MM.1S (cell line): ENCODE data around the gene CFAP54.

Source experiments
- DNase-seq: peaks from one replicate; pipeline ENCODE4 v3.0.0-alpha.2; 2015
- H2AFZ ChIP-seq: fragments of 300-600 bp; sonication (generic); 2 replicates; pipeline ENCODE4 v1.6.0; 2016; ENCODE audit warnings: antibody characterized with exemption, low read length
- H3F3A ChIP-seq: fragments of 300-600 bp; sonication (generic); 2 replicates; pipeline ENCODE4 v1.6.1; 2016; ENCODE audit warnings: mild to moderate bottlenecking, antibody characterized with exemption, low read length, moderate library complexity, mixed read lengths; ENCODE audit not compliant: insufficient read depth
- H3K27ac ChIP-seq: fragments of 300-600 bp; sonication (generic); 2 replicates; pipeline ENCODE4 v1.5.1; 2016; ENCODE audit warnings: mild to moderate bottlenecking, low read length
- H3K27me3 ChIP-seq: fragments of 300-600 bp; sonication (generic); replicated peaks from 2 replicates; pipeline ENCODE4 v1.6.0; 2016; ENCODE audit warnings: low read length; ENCODE audit not compliant: insufficient read depth
- H3K36me3 ChIP-seq: fragments of 300-600 bp; sonication (generic); replicated peaks from 2 replicates; pipeline ENCODE4 v1.6.1; 2016; ENCODE audit warnings: mild to moderate bottlenecking, low read length, mixed read lengths; ENCODE audit not compliant: insufficient read depth
- H3K4me1 ChIP-seq: fragments of 300-600 bp; sonication (generic); 2 replicates; pipeline ENCODE4 v1.6.1; 2016; ENCODE audit warnings: low read length, mixed read lengths
- H3K4me2 ChIP-seq: fragments of 300-600 bp; sonication (generic); 2 replicates; pipeline ENCODE4 v1.6.0; 2016; ENCODE audit warnings: low read depth, low read length
- H3K4me3 ChIP-seq: fragments of 300-600 bp; sonication (generic); 2 replicates; pipeline ENCODE4 v1.5.1; 2016; ENCODE audit warnings: low read length, mixed read lengths
- H3K79me2 ChIP-seq: fragments of 300-600 bp; sonication (generic); 2 replicates; pipeline ENCODE4 v1.6.1; 2016; ENCODE audit warnings: mixed run types, low read length, mixed read lengths
- H3K9ac ChIP-seq: fragments of 300-600 bp; sonication (generic); 2 replicates; pipeline ENCODE4 v1.6.1; 2016; ENCODE audit warnings: low read length, mixed read lengths
- H3K9me2 ChIP-seq: fragments of 300-600 bp; sonication (generic); replicated peaks from 2 replicates; pipeline ENCODE4 v1.6.1; 2016; ENCODE audit warnings: mild to moderate bottlenecking, low read length, mixed read lengths; ENCODE audit not compliant: insufficient read depth
- H3K9me3 ChIP-seq: fragments of 300-600 bp; sonication (generic); replicated peaks from 2 replicates; pipeline ENCODE4 v1.6.1; 2016; ENCODE audit warnings: mild to moderate bottlenecking, low read length, mixed read lengths; ENCODE audit not compliant: insufficient read depth
- H4K20me1 ChIP-seq: fragments of 300-600 bp; sonication (generic); 2 replicates; pipeline ENCODE4 v1.6.1; 2016; ENCODE audit warnings: mild to moderate bottlenecking, low read length, moderate library complexity, mixed read lengths; ENCODE audit not compliant: insufficient read depth
- EZH2 ChIP-seq: fragments of 300-600 bp; sonication (generic); optimal IDR thresholded peaks from 2 replicates; pipeline ENCODE3; 2017; ENCODE audit warnings: low read depth, mild to moderate bottlenecking, antibody characterized with exemption, low read length, mixed read lengths
- EZH2phosphoT487 ChIP-seq: fragments of 300-600 bp; sonication (generic); IDR thresholded peaks from 2 replicates; pipeline ENCODE4 v1.6.1; 2018; ENCODE audit warnings: antibody characterized with exemption, low read length
- TF ChIP-seq, protein P1 (sequence below): fragments of 300-600 bp; sonication (generic); IDR thresholded peaks from 2 replicates; pipeline ENCODE4 v1.5.1; 2016; ENCODE audit warnings: antibody characterized with exemption, low read length, mixed read lengths

CFAP54 gene

DNA sequence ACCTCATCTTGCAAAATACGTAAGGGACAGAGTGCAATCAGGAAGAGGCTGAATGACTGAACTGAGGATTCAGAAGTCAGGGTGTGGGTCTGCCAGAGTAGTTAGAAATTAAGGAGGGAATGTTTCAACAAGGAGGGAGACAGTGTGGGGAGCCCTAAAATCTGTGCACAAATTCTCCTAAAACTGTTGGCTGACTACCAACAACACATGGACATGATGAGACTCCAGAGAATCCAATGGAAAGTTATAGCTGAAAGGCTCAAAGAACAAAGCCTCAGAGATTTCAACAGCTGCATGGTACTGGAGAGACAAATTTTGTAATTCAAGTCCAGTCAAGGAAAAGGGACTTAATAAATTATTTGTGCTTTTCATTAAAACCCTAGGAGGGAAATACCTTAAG, 381.6 kb downstream of the CFAP54 start:
- no peak for DNase-seq
- no peaks in the 10 kb centered on the region for H3K9me2 ChIP-seq
- H3K27me3 ChIP-seq = no peaks in the 10 kb centered on the region
- no peaks in the 10 kb centered on the region for H3K9me3 ChIP-seq
- H2AFZ ChIP-seq = no peak overlapping the region
- no peak overlapping the region for H3K4me3 ChIP-seq
- no peaks in the 10 kb centered on the region for H3K36me3 ChIP-seq
- H3K4me2 ChIP-seq = no peak overlapping the region
- no peak overlapping the region for H3K27ac ChIP-seq
- H3K9ac ChIP-seq = no peak overlapping the region
- H3F3A ChIP-seq = no peaks in the 10 kb centered on the region
- no peaks in the 10 kb centered on the region for H3K79me2 ChIP-seq
- no peaks in the 10 kb centered on the region for H4K20me1 ChIP-seq
- TF ChIP-seq, protein P1, sequence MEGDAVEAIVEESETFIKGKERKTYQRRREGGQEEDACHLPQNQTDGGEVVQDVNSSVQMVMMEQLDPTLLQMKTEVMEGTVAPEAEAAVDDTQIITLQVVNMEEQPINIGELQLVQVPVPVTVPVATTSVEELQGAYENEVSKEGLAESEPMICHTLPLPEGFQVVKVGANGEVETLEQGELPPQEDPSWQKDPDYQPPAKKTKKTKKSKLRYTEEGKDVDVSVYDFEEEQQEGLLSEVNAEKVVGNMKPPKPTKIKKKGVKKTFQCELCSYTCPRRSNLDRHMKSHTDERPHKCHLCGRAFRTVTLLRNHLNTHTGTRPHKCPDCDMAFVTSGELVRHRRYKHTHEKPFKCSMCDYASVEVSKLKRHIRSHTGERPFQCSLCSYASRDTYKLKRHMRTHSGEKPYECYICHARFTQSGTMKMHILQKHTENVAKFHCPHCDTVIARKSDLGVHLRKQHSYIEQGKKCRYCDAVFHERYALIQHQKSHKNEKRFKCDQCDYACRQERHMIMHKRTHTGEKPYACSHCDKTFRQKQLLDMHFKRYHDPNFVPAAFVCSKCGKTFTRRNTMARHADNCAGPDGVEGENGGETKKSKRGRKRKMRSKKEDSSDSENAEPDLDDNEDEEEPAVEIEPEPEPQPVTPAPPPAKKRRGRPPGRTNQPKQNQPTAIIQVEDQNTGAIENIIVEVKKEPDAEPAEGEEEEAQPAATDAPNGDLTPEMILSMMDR = no peak
- TF ChIP-seq EZH2phosphoT487 (no peak), EZH2 (no peak)
- no peaks in the 10 kb centered on the region for H3K4me1 ChIP-seq

DNA sequence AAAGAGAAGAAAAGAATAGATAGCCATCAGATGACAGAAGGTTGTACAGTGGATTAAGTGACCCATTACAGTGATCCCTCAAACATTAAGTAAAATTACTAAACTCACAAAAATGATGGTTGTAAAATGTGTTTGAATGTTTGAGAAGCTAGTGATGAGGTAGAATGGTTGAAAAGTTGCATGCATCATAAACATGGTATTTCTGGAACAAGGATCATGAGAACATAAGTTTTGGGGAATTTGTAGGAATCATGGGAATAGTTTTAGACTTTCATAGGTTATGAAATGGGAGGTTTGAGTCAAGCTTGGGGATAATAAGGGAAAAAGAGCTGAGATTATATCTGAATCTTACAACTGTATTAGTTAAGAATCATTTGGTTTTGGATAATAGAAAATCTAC, 383.6 kb downstream of the CFAP54 start:
- no peaks in the 10 kb centered on the region for H3K9me2 ChIP-seq
- no peak overlapping the region for H2AFZ ChIP-seq
- no peaks in the 10 kb centered on the region for H3K9me3 ChIP-seq
- H3K27ac ChIP-seq = no peak overlapping the region
- H3K4me3 ChIP-seq = no peak overlapping the region
- no peaks in the 10 kb centered on the region for H3K36me3 ChIP-seq
- H3K79me2 ChIP-seq = no peaks in the 10 kb centered on the region
- DNase-seq = no peak
- H3K4me2 ChIP-seq = no peak overlapping the region
- H3K9ac ChIP-seq = no peak overlapping the region
- H3K4me1 ChIP-seq = no peaks in the 10 kb centered on the region
- no peaks in the 10 kb centered on the region for H3K27me3 ChIP-seq
- no peaks in the 10 kb centered on the region for H3F3A ChIP-seq
- TF ChIP-seq, protein P1 = no peak
- no peak for TF ChIP-seq EZH2phosphoT487
- TF ChIP-seq EZH2 = no peak
- H4K20me1 ChIP-seq = no peaks in the 10 kb centered on the region

DNA sequence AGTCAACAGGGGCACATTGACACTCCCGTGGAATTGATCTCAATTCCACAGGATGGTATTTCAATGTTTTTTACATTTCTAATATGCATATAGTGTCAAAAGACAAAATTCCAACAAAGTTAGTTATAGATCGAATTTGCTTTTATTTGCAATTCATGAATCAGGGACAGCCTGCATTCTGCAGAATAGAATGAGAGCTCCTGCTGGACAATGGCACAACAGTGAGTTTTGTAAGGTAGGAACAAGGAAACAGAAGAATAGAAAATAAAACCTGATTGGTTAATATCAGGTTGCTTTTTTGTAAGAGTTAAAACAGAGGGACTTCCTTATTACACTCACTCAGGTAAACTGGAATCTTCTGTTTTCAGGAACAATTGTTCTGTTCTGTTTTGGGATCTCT, 384.8 kb downstream of the CFAP54 start:
- Histone ChIP-seq H3K4me3 (no peak overlapping the region), H3K9me3 (no peaks in the 10 kb centered on the region), H3K27ac (no peak overlapping the region), H4K20me1 (no peaks in the 10 kb centered on the region), H3K4me2 (no peak overlapping the region), H2AFZ (no peak overlapping the region), H3K9me2 (no peaks in the 10 kb centered on the region), H3K27me3 (no peaks in the 10 kb centered on the region), H3K4me1 (no peaks in the 10 kb centered on the region), H3K36me3 (no peaks in the 10 kb centered on the region), H3K9ac (no peak overlapping the region), H3K79me2 (no peaks in the 10 kb centered on the region), H3F3A (no peaks in the 10 kb centered on the region)
- DNase-seq = no peak
- TF ChIP-seq EZH2phosphoT487 (no peak), EZH2 (no peak)
- TF ChIP-seq, protein P1 = no peak

DNA sequence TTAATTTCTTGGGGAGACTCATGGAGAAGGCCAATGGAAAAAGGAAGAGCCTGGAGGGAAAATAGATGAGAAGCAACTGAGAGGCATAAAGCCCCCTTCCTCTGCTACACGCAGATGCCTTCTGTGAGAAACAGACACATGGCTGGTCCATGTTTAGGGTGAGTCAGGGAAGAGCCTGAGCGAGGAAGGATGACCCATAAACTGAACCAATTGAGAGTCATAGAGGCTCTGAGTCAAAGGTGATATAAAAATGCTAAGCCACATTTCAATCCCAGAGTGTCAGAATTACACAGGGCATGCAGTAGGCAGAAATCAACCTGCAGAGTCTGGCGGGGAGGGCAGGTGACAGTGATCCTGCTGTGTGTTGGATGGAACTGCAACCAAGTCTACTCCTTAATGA, 387.6 kb downstream of the CFAP54 start:
- no peaks in the 10 kb centered on the region for H3K4me1 ChIP-seq
- H3K4me3 ChIP-seq = no peak overlapping the region
- TF ChIP-seq, protein P1 = no peak
- TF ChIP-seq EZH2phosphoT487 (no peak), EZH2 (no peak)
- H3K9me2 ChIP-seq = no peaks in the 10 kb centered on the region
- no peak for DNase-seq
- H4K20me1 ChIP-seq = no peaks in the 10 kb centered on the region
- no peak overlapping the region for H3K27ac ChIP-seq
- no peaks in the 10 kb centered on the region for H3K36me3 ChIP-seq
- no peaks in the 10 kb centered on the region for H3K79me2 ChIP-seq
- no peak overlapping the region for H3K4me2 ChIP-seq
- no peaks in the 10 kb centered on the region for H3F3A ChIP-seq
- H2AFZ ChIP-seq = no peak overlapping the region
- H3K27me3 ChIP-seq = no peaks in the 10 kb centered on the region
- H3K9ac ChIP-seq = no peak overlapping the region
- no peaks in the 10 kb centered on the region for H3K9me3 ChIP-seq
